CD4-positive, alpha-beta T cell treated with Interleukin-15 for 4 hours (primary cell): ENCODE measurements around the gene STARD7.
A peak's percentile ranks its signal among the peaks of the same experiment; 100 is the strongest.
"Not testable (repeated sequence)": the region's sequence is repeated elsewhere in the genome, so short reads cannot be mapped to it uniquely, and the experiment has no call there.

Source experiments
- DNase-seq: peaks from one replicate; pipeline ENCODE4 v3.0.0-alpha.2; 2020; ENCODE audit warnings: low spot score

STARD7 gene

DNA sequence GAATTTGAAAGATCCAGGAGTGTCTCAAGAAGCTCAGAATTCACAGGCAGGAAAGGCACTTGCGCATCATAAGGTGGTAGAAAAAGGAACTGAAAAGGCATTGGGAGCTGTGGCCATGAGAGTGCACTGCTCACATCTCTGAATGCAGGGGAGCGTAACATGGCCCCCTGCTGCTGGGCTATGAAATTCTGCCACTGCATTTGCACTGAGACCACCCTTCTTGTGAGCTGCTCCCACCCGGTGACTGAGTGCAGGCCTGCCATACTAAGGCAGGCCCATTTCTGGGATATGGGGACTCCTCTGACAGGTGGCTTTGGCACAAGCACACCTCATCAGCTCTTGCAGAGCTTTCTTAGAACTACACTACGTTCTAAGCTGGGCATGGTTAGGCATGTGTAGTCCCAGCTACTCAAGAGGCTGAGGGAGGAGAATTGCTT, 25.3 kb upstream of the STARD7 start:
- DNase-seq: no peak

GRCh38 chr2:96233436-96233835, 24.8 kb upstream of the STARD7 start:
- DNase-seq: no peak

DNA sequence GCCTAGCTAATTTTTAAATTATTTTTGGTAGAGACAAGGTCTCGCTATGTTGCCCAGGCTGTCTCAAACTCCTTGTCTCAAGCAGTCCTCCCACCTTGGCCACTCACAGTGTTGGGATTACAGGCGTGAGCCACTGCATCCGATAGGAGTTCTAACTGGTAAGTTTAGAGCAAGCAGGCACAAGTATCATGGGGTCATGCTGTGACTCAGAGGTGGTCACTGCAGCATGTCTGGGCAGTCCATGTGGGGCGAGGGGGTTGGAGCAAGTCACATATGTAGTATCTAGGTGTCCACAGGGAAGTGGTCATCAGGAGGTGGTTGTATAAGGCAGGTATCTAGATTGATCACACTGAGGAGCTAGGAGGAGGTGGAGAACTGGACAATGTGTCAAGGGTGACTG, 22.7 kb upstream of the STARD7 start:
- DNase-seq: no peak

DNA sequence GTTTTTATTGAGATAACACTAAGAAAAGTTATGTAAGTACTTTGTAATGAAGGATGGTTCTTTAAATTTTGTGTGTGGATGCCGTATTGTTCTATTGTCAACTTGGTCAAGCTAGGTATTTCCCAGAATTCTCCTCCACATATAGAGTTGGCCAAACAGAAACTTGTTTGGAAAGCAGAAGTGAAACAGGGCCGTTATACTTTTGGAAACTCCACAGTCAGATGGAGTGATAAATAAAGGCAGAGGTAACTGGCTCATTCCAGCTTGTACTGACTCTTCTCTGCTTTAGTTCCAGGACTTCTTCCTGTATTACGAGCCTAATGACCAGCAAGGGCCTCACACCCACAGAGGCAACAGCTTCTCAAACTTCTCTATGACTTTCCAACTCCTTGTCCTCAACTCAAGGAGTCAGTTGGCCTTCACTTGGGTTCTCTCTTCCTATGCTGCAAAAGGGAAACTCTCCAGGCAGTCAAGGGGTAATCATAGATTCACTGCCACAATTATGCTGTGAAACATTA, 16.4 kb upstream of the STARD7 start:
- no peak for DNase-seq

- not testable (repeated sequence) for DNase-seq
These were observed 12.5 kb upstream of the STARD7 start for GRCh38 chr2:96221106-96221505.

DNA sequence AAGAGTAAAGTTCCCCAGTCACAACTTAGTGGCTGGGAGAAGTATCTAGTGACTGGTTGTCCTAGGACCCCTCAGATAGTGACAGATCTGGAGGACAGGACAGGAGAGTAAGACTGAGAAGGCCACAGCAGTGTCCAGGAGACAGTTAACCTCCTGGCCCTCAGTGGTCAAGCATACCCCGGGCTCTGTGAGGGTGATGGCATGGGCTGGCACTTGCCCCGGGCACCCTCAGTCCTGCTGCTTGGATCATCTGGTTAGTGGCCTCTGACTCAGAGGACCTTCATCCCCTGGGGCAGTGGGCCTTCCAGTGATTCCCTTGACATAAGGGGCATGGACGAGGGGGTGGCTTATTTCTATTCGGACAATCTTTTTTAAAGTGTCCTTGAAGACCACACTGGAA, 11.3 kb upstream of the STARD7 start:
- not testable (repeated sequence) for DNase-seq

DNA sequence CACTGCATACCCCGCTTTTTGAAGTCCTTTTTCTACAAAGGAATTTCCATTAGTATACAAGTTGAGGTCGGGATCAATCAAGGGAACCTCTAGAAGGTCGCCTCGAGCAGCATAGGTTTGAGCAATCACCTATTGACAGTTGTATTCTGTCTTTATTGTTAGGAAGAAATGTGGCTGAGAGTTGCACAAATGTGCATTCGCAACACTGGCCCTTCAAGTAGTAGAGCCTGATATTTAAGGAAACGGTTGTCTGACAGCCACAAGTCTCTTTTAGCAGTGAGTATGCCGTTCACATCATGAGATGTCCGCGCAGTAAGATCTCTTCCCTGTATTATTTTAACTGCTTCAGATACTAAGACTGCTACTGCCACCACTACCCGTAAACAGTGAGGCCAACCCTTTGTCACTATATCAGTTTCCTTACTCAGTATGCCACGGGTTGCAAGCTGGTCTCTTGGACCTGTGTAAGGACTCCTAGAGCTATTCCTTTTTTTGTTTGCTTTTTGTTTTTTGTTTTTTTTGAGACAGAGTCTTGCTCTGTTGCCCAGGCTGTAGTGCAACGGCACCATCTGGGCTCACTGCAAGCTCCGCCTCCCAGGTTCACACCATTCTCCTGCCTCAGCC, 10.0 kb upstream of the STARD7 start:
- no peak for DNase-seq

- DNase-seq: no peak
These were observed 5.9 kb upstream of the STARD7 start for GRCh38 chr2:96214554-96214953.

- DNase-seq: no peak
These were observed 4.8 kb upstream of the STARD7 start for GRCh38 chr2:96213379-96213778.

GRCh38 chr2:96212339-96212738, 3.7 kb upstream of the STARD7 start:
- DNase-seq: no peak

- no peak for DNase-seq
These were observed 1.1 kb upstream of the STARD7 start for GRCh38 chr2:96209729-96210085.

DNA sequence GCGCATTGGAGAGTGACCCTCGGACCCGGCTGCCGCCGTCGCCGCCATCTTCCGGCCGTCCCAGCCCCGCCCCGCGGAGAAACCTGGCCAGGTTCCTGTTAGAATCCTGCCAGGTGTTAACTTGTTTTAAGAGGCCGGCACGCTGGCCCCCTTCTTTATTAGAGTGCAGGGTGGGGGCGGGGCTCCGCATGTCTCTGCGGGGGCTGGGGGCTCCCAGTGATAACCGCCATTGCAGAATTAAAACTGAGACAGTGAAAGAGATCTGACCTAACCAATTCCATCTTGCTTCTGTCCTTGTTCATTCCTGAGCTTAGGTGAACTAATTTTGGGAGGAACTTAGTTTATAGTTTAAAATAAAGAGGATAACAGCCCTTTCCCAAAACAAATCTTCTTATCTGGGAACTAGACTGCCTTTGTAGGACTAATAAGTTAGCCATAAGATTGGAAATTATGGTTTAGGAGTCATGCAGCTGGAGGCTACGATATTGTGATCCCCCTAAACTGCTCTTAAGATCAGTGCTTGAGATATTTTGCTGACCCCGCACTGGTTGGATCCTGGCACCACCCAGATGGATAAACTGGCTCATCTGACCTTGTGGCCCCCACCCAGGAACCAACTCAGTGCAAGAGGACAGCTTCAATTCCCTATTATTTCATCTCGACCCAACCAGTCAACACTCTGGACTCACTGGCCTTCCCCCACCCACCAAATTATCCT, 543 bp upstream of the STARD7 start:
- DNase-seq: no peak

GRCh38 chr2:96207774-96208142, 869 bp downstream of the STARD7 start:
- DNase-seq: no peak

GRCh38 chr2:96207073-96207773, 1.4 kb downstream of the STARD7 start:
- peak; percentile 28 for DNase-seq

- no peak for DNase-seq
These were observed 2.7 kb downstream of the STARD7 start for GRCh38 chr2:96205888-96206287.

DNA sequence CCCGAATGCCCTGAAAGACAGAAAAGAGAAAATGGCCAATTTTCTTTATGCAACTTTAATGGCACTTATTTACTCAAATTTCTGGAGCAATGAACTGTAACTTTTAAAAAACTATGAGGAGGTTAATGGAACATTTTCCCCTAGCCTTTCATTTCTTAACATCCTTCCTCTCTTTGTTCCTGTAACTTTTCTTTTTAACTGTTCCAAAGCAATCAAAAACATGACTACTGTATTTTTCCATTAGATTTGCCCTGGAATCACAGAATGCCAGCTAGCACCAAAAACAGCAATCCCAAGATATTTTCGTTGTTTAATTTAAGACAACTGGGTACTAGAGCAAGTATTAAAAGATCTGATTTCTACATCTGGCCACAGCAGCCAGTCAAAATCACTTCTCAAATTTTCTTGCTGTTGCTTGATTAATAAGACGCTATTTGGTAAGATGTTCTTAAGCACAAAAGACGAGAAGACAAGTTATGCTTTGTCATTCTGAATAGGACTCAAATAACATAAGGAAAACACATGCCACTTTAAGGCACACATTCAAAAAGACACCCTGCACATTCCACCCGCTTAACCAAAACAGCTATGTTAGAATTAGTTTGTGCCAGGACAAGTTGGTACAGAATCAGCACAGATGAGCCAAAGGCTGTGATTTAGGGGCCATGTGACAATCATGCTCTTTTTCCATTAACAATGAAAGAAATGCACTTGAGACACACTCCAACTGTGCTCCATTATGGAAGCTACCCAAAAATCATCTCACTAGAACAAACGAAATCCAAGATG, 3.6 kb downstream of the STARD7 start:
- no peak for DNase-seq

- no peak for DNase-seq
These were observed 5.2 kb downstream of the STARD7 start for GRCh38 chr2:96203130-96204028.

- no peak for DNase-seq
These were observed 6.3 kb downstream of the STARD7 start for GRCh38 chr2:96202152-96202854.

GRCh38 chr2:96201338-96201737, 7.3 kb downstream of the STARD7 start:
- no peak for DNase-seq

DNA sequence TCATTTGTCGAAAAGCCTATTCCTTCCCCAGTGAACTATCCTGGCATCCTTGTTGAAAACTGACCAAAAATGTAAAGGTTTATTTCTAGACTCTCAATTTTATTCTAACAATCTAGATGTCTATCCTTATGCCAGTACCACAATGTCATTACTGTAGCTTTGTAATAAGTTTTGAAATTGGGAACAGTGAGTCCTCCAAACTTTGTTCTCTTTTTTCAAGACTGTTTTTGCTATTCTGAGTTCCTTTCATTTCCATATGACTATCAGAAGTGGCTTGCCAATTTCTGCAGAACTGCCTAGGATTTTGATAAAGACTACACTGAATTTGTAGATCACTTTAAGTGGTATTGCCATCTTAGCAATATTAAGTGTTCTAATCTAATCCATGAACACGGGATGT, 9.7 kb downstream of the STARD7 start:
- no peak for DNase-seq
